Ascending aorta (tissue), 2 donors: ENCODE data around the gene HAO2. TPM values are rescaled to one million over a fixed set of nuclear protein-coding genes. Genes with fewer than 3 reads are reported as not detected.

Source experiments
- DNase-seq, 2 donors: peaks; one replicate each; pipeline ENCODE4 v3.0.0-alpha.2; 2019; ENCODE audit warnings: low spot score in 2 of 2
- H3K27ac ChIP-seq, 2 donors: fragments of 200-600 bp; sonication (generic); one replicate each; pipeline ENCODE4 v1.5.1; 2016 to 2017; ENCODE audit warnings: mild to moderate bottlenecking in 1 of 2
- H3K27me3 ChIP-seq: fragments of 200-600 bp; sonication (generic); one replicate; pipeline ENCODE4 v1.5.1; 2017
- H3K36me3 ChIP-seq, 2 donors: fragments of 200-600 bp; sonication (generic); one replicate each; pipeline ENCODE4 v1.5.1; 2016
- H3K4me1 ChIP-seq, 2 donors: fragments of 200-600 bp; sonication (generic); one replicate each; pipeline ENCODE4 v1.5.1; 2016 to 2017; ENCODE audit warnings: mild to moderate bottlenecking in 1 of 2
- H3K4me3 ChIP-seq, 2 donors: fragments of 200-600 bp; sonication (generic); one replicate each; pipeline ENCODE4 v1.5.1; 2016 to 2017; ENCODE audit warnings: mild to moderate bottlenecking in 1 of 2
- H3K9me3 ChIP-seq, 2 donors: fragments of 200-600 bp; sonication (generic); one replicate each; pipeline ENCODE4 v1.5.1; 2016
- intact Hi-C: fragments of 100-400 bp; cut with DNase I; formaldehyde crosslinking; loops from one replicate; pipeline ENCODE4 v1.15.1; 2023
- total RNA-seq: library from RNA; depleted of rRNA; stranded (reverse); fragments of >200 nt; gene quantifications from one replicate; pipeline ENCODE4 v1.1.0, GENCODE V29; 2016
- TF ChIP-seq, protein P1 (sequence below), 3 experiments: fragments of 200-600 bp in 2 of 3; fragments of 450-650 bp in 1 of 3; sonication (generic) in 2 of 3; IDR thresholded peaks; one replicate each; pipeline ENCODE4 v1.5.1; 2016 to 2019; ENCODE audit warnings: antibody characterized with exemption in 3 of 3, mild to moderate bottlenecking in 1 of 3, moderate library complexity in 1 of 3

The HAO2 gene
- total RNA-seq, 1 donor from 2014 or later = not detected

GRCh38 chr1:119361205-119361604 is 7.4 kb upstream of the HAO2 start:
- Histone ChIP-seq H3K27me3 (no peaks in the 10 kb centered on the region), H3K4me1 (no peaks in the 10 kb centered on the region), H3K27ac (no peak overlapping the region), H3K36me3 (no peaks in the 10 kb centered on the region), H3K9me3 (no peaks in the 10 kb centered on the region), H3K4me3 (no peak overlapping the region)
- DNase-seq = no peak
- intact Hi-C loops = no loop called here
- TF ChIP-seq, protein P1, sequence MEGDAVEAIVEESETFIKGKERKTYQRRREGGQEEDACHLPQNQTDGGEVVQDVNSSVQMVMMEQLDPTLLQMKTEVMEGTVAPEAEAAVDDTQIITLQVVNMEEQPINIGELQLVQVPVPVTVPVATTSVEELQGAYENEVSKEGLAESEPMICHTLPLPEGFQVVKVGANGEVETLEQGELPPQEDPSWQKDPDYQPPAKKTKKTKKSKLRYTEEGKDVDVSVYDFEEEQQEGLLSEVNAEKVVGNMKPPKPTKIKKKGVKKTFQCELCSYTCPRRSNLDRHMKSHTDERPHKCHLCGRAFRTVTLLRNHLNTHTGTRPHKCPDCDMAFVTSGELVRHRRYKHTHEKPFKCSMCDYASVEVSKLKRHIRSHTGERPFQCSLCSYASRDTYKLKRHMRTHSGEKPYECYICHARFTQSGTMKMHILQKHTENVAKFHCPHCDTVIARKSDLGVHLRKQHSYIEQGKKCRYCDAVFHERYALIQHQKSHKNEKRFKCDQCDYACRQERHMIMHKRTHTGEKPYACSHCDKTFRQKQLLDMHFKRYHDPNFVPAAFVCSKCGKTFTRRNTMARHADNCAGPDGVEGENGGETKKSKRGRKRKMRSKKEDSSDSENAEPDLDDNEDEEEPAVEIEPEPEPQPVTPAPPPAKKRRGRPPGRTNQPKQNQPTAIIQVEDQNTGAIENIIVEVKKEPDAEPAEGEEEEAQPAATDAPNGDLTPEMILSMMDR (IDR thresholded peaks at IDR 0.05) = no peak

DNA sequence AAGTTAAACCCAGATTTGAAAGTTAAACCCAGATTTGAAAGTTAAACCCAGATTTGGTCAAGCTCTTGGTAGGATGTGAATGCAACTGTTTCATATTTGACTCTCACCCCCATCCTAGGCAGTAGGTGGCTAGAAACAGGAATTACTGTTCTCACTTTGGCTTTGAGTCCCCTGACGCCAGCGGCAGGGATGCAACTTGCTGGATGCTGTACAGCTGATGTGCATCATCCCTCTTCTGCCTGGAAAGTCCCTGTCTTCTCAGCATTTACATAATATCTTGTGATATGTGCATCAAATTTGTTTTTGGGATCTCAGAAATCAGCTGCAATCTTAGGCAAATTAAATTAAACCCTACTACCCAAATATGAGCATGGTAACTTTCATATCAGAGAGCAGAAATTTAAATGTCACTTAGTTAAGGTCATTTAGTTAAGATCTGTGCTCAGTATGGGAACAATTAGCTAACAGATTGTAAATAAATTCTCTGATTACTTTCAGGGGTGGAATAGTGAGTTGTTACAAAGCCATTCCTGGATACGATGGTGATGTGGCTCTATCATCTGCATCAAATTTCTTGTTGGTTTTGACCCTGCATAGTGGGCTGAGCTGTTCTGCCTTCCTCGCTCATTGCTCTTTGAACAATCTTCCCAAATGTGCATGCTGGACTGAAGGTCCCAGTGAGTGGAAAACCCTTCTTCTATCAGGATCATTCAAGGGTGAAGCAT is 6.8 kb upstream of the HAO2 start:
- TF ChIP-seq, protein P1 (IDR thresholded peaks at IDR 0.05) = no peak
- no peak for DNase-seq

GRCh38 chr1:119363162-119363561 is 5.4 kb upstream of the HAO2 start:
- Histone ChIP-seq H3K27me3 (no peaks in the 10 kb centered on the region), H3K9me3 (no peaks in the 10 kb centered on the region), H3K27ac (no peak overlapping the region), H3K4me1 (no peaks in the 10 kb centered on the region), H3K36me3 (no peaks in the 10 kb centered on the region), H3K4me3 (no peak overlapping the region)
- intact Hi-C loops = no loop called here
- DNase-seq = no peak
- TF ChIP-seq, protein P1 (IDR thresholded peaks at IDR 0.05) = no peak

More for the DNA sequence above, 6.8 kb upstream of the HAO2 start:
- H3K9me3 ChIP-seq = no peaks in the 10 kb centered on the region
- intact Hi-C loops = no loop called here
- H3K27me3 ChIP-seq = no peaks in the 10 kb centered on the region
- no peaks in the 10 kb centered on the region for H3K4me1 ChIP-seq
- no peak overlapping the region for H3K4me3 ChIP-seq
- H3K27ac ChIP-seq = no peak overlapping the region
- H3K36me3 ChIP-seq = no peaks in the 10 kb centered on the region

DNA sequence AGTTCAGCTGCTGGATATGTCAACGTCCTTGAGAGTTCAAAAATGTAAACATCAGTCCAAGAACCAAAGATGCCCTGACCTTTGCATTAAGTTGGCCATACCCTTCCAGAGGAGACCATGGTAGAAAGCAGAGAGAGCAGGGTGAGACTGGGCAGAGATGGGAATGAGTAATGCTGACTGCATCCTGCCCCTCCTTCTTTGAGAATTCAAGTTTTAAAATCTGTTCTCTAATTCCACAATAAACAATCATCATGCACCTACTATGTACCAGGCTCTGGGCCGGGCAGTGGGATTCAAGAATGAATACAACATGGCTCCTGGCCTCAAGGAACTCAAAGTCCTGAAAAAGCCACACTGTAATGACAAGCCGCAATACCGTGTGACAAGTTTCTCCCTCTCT is 3.9 kb upstream of the HAO2 start:
- H3K27ac ChIP-seq = no peak overlapping the region
- TF ChIP-seq, protein P1 (IDR thresholded peaks at IDR 0.05) = no peak
- H3K27me3 ChIP-seq = no peaks in the 10 kb centered on the region
- no peak overlapping the region for H3K4me3 ChIP-seq
- intact Hi-C loops = loop anchor here (5.0 kb wide), 1 partner anchor 1212 kb away; no protein-coding TSS in a partner anchor
- DNase-seq = no peak
- no peaks in the 10 kb centered on the region for H3K4me1 ChIP-seq
- H3K36me3 ChIP-seq = no peaks in the 10 kb centered on the region
- H3K9me3 ChIP-seq = no peaks in the 10 kb centered on the region

DNA sequence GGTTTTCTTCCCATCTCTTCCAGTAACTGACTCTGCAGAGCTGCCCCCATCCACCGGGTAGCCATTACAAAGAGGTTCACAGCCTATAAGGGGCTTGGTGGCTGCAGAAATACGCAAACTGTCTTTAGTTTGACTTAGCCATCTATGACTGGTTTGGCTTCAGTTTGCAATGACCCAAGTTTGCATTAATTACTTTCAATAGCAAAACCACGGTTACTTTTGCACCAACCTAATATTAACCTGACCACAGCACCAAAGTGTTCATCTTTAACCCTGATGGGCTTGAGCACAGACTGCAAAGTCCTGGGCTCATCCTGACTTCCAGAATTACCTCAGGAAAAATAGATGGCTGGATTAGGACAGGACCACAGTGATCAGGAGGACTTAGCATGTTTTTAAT is 2.2 kb upstream of the HAO2 start:
- no peak for DNase-seq
- TF ChIP-seq, protein P1 (IDR thresholded peaks at IDR 0.05) = no peak
- Histone ChIP-seq H3K4me3 (no peak overlapping the region), H3K27ac (no peak overlapping the region), H3K36me3 (no peaks in the 10 kb centered on the region), H3K4me1 (no peaks in the 10 kb centered on the region), H3K27me3 (no peaks in the 10 kb centered on the region), H3K9me3 (no peaks in the 10 kb centered on the region)
- intact Hi-C loops = loop anchor here (5.0 kb wide), 1 partner anchor 1214 kb away; no protein-coding TSS in a partner anchor
